Keratinocyte (primary cell): Measurements from ENCODE around the gene TXLNB. TPM values are rescaled to one million over a fixed set of nuclear protein-coding genes. Genes with fewer than 3 reads are reported as not detected.

ENCODE experiments used
- DNase-seq: peaks from one replicate; pipeline ENCODE4 v3.0.0-alpha.2; 2011; ENCODE audit warnings: low read depth, missing footprints, low spot score
- FAIRE-seq: peaks from 2 replicates; lab custom pipeline; 2011; peaks lifted over from hg19 to GRCh38; lab: Jason Lieb, UNC
- H2AFZ ChIP-seq: 2 replicates; pipeline ENCODE4 v1.6.0; 2012; ENCODE audit warnings: low read length, control low read depth, inconsistent platforms; ENCODE audit not compliant: control insufficient read depth
- H3K27ac ChIP-seq: 2 replicates; pipeline ENCODE4 v1.5.1; 2011; ENCODE audit warnings: low read length; ENCODE audit not compliant: control insufficient read depth, insufficient read depth
- H3K27me3 ChIP-seq: 3 replicates; pipeline ENCODE4 v1.6.0; 2011; ENCODE audit warnings: low read length; ENCODE audit not compliant: control insufficient read depth, insufficient read depth; ENCODE audit errors: extremely low read depth
- H3K36me3 ChIP-seq, 2 experiments: 2 replicates in 1 of 2; 3 replicates in 1 of 2; pipeline ENCODE4 v1.5.1; 2011; ENCODE audit warnings: low read length in 2 of 2, mild to moderate bottlenecking in 1 of 2; ENCODE audit not compliant: control insufficient read depth in 2 of 2, insufficient read depth in 2 of 2; ENCODE audit errors: extremely low read depth in 1 of 2
- H3K4me1 ChIP-seq: 3 replicates; pipeline ENCODE4 v1.5.1; 2011; ENCODE audit warnings: low read length; ENCODE audit not compliant: control insufficient read depth, insufficient read depth; ENCODE audit errors: extremely low read depth
- H3K4me2 ChIP-seq: 3 replicates; pipeline ENCODE4 v1.6.0; 2011; ENCODE audit warnings: low read depth, low read length; ENCODE audit not compliant: control insufficient read depth, insufficient read depth; ENCODE audit errors: extremely low read depth
- H3K4me3 ChIP-seq, 3 experiments: fragments of 200-600 bp in 1 of 3; sonication (generic) in 1 of 3; 2 replicates in 2 of 3; 3 replicates in 1 of 3; pipeline ENCODE4 v1.5.1; 2011 to 2016; ENCODE audit warnings: low read length in 3 of 3, mild to moderate bottlenecking in 3 of 3, control low read depth in 2 of 3, inconsistent platforms in 1 of 3, low read depth in 1 of 3, mixed read lengths in 1 of 3, mixed run types in 1 of 3, moderate library complexity in 1 of 3; ENCODE audit not compliant: control insufficient read depth in 2 of 3, insufficient read depth in 2 of 3; ENCODE audit errors: extremely low read depth in 1 of 3
- H3K79me2 ChIP-seq: 2 replicates; pipeline ENCODE4 v1.6.0; 2012; ENCODE audit warnings: low read length; ENCODE audit not compliant: control insufficient read depth, insufficient read depth
- H3K9ac ChIP-seq: 3 replicates; pipeline ENCODE4 v1.6.0; 2011; ENCODE audit warnings: low read length; ENCODE audit not compliant: control insufficient read depth, insufficient read depth; ENCODE audit errors: extremely low read depth
- H3K9me1 ChIP-seq: 3 replicates; pipeline ENCODE4 v1.6.0; 2011; ENCODE audit warnings: low read length; ENCODE audit not compliant: control insufficient read depth, insufficient read depth; ENCODE audit errors: extremely low read depth
- H3K9me3 ChIP-seq: 2 replicates; pipeline ENCODE4 v1.5.1; 2012; ENCODE audit warnings: low read depth, low read length; ENCODE audit not compliant: control insufficient read depth
- H4K20me1 ChIP-seq: 3 replicates; pipeline ENCODE4 v1.6.0; 2011; ENCODE audit warnings: low read length; ENCODE audit not compliant: control insufficient read depth, insufficient read depth; ENCODE audit errors: extremely low read depth
- EZH2 ChIP-seq: IDR thresholded peaks from one replicate; pipeline ENCODE4 v1.6.1; 2012; ENCODE audit warnings: inconsistent platforms, mild to moderate bottlenecking, low read length, moderate library complexity
- dilution Hi-C: fragments of 300-500 bp; cut with MboI; formaldehyde crosslinking; loops from one replicate; pipeline ENCODE4 v1.7.0; 2020; ENCODE audit warnings: low sequenced_read_pairs; ENCODE audit not compliant: extremely low pct_ligation_motif_present
- polyA plus RNA-seq, 5 experiments: library from polyadenylated mRNA; depleted of rRNA in 3 of 5; stranded (reverse) in 3 of 5; stranded (forward) in 1 of 5; unstranded in 1 of 5; fragments of >200 nt; gene quantifications; 1 replicate in 1 of 5; 2 replicates in 3 of 5; 3 replicates in 1 of 5; pipeline versions ENCODE4 v1.2.1 to v1.2.3, GENCODE V29; 2011 to 2012; ENCODE audit warnings: missing spikeins in 2 of 5, low read depth in 1 of 5, low replicate concordance in 1 of 5
- TF ChIP-seq, protein P1 (sequence below), 3 experiments: IDR thresholded peaks in 1 of 3; conservative IDR thresholded peaks in 1 of 3; optimal IDR thresholded peaks in 1 of 3; 2 replicates in 2 of 3; 3 replicates in 1 of 3; pipeline versions ENCODE3 to v1.5.1; 2011; ENCODE audit warnings: low read length in 3 of 3, mild to moderate bottlenecking in 3 of 3, moderate library complexity in 2 of 3, control low read depth in 1 of 3, inconsistent platforms in 1 of 3; ENCODE audit not compliant: insufficient read depth in 2 of 3; ENCODE audit errors: extremely low read depth in 1 of 3

The TXLNB gene
- polyA plus RNA-seq, 1 donor (not counting 4 experiments of a cell fraction or from before 2014, with no cell fraction given) = 0.03 TPM

DNA sequence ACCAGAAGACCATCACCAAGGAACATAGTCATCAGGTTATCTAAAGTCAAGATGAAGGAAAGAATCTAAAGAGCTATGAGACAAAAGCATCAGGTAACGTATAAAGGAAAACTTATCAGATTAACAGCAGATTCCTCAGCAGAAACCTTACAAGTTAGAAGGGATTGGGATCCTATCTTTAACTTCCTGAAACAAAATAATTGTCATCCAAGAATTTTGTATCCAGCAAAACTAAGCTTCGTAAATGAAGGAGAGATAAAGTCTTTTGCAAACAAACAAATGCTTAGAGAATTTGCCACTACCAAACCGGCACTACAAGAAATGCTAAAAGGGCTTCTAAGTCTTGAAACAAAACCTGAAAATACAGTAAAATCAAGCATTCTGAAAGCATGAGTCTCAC, 86.0 kb downstream of the TXLNB start:
- H3K27ac ChIP-seq = no peak overlapping the region
- FAIRE-seq (no peak), DNase-seq (no peak)
- no peaks in the 10 kb centered on the region for H4K20me1 ChIP-seq
- no peaks in the 10 kb centered on the region for H3K79me2 ChIP-seq
- H3K27me3 ChIP-seq = no peaks in the 10 kb centered on the region
- H3K9me1 ChIP-seq = no peaks in the 10 kb centered on the region
- H3K4me1 ChIP-seq = no peaks in the 10 kb centered on the region
- H3K36me3 ChIP-seq = no peaks in the 10 kb centered on the region
- TF ChIP-seq EZH2 = no peak
- TF ChIP-seq, protein P1, sequence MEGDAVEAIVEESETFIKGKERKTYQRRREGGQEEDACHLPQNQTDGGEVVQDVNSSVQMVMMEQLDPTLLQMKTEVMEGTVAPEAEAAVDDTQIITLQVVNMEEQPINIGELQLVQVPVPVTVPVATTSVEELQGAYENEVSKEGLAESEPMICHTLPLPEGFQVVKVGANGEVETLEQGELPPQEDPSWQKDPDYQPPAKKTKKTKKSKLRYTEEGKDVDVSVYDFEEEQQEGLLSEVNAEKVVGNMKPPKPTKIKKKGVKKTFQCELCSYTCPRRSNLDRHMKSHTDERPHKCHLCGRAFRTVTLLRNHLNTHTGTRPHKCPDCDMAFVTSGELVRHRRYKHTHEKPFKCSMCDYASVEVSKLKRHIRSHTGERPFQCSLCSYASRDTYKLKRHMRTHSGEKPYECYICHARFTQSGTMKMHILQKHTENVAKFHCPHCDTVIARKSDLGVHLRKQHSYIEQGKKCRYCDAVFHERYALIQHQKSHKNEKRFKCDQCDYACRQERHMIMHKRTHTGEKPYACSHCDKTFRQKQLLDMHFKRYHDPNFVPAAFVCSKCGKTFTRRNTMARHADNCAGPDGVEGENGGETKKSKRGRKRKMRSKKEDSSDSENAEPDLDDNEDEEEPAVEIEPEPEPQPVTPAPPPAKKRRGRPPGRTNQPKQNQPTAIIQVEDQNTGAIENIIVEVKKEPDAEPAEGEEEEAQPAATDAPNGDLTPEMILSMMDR (optimal IDR thresholded peaks at IDR 0.05 in 1 of 3, IDR thresholded peaks at IDR 0.05 in 1 of 3, conservative IDR thresholded peaks at IDR 0.05 in 1 of 3; ENCODE audit: extremely low read depth in 1 of 3, insufficient read depth in 2 of 3, low read length in 3 of 3) = no peak
- H3K9ac ChIP-seq = no peak overlapping the region
- no peak overlapping the region for H3K4me3 ChIP-seq
- dilution Hi-C loops = no loop called here
- H3K4me2 ChIP-seq = no peak overlapping the region
- H3K9me3 ChIP-seq = no peaks in the 10 kb centered on the region
- H2AFZ ChIP-seq = no peak overlapping the region

DNA sequence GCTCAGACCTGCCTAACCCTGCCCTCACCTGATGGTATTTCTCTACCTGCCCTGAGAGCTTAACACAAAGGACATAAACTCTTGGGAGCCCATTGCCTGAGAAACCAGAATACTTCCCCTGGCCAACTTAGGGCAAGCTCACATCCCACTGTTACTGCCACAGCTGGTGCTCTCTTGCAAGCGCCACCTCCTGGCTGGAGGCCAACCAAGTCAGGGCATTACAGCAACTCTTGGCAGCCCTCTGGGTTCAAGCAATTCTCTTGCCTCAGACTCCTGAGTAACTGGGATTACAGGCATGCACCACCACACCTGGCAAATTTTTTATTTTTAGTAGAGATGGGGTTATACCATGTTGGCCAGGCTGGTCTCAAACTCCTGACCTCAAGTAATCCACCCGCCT, 86.8 kb downstream of the TXLNB start:
- TF ChIP-seq, protein P1 (optimal IDR thresholded peaks at IDR 0.05 in 1 of 3, IDR thresholded peaks at IDR 0.05 in 1 of 3, conservative IDR thresholded peaks at IDR 0.05 in 1 of 3; ENCODE audit: extremely low read depth in 1 of 3, insufficient read depth in 2 of 3, low read length in 3 of 3) = no peak
- TF ChIP-seq EZH2 = no peak

More for the DNA sequence above, 86.8 kb downstream of the TXLNB start:
- Histone ChIP-seq H3K4me3 (no peak overlapping the region), H3K9me1 (no peaks in the 10 kb centered on the region), H3K4me2 (no peak overlapping the region), H3K79me2 (no peaks in the 10 kb centered on the region), H3K27me3 (no peaks in the 10 kb centered on the region), H4K20me1 (no peaks in the 10 kb centered on the region), H3K36me3 (no peaks in the 10 kb centered on the region), H3K9me3 (no peaks in the 10 kb centered on the region), H3K27ac (no peak overlapping the region), H3K9ac (no peak overlapping the region), H3K4me1 (no peaks in the 10 kb centered on the region), H2AFZ (no peak overlapping the region)
- dilution Hi-C loops = no loop called here
- DNase-seq (no peak), FAIRE-seq (no peak)
